Right lobe of liver (tissue), 6 donors: ENCODE measurements around the gene PTPRN2. TPM values are rescaled to one million over a fixed set of nuclear protein-coding genes. Genes with fewer than 3 reads are reported as not detected.

Source experiments
- ATAC-seq, 4 donors: fragments of 200-7000 bp; cut with Tn5 transposase; one replicate each; pipeline ENCODE4 v1.9.1; 2020; ENCODE audit warnings: mild to moderate bottlenecking in 4 of 4, moderate library complexity in 4 of 4
- DNase-seq, 3 donors: peaks; one replicate each; pipeline ENCODE4 v3.0.0-alpha.2; 2020
- H3K27ac ChIP-seq, 3 donors: fragments of 200-600 bp; one replicate each; pipeline ENCODE4 v1.8.0; 2022
- H3K27me3 ChIP-seq, 2 donors: fragments of 200-600 bp; one replicate each; pipeline ENCODE4 v1.8.0; 2022
- H3K36me3 ChIP-seq, 4 donors: fragments of 200-600 bp; sonication (generic) in 1 of 4; one replicate each; pipeline versions ENCODE4 v1.5.1 to v1.8.0; 2017 to 2022; ENCODE audit warnings: control low read depth in 1 of 4
- H3K4me1 ChIP-seq, 4 donors: fragments of 200-600 bp; sonication (generic) in 1 of 4; one replicate each; pipeline versions ENCODE4 v1.5.1 to v1.8.0; 2017 to 2022; ENCODE audit warnings: control low read depth in 1 of 4
- H3K4me3 ChIP-seq, 3 donors: fragments of 200-600 bp; one replicate each; pipeline ENCODE4 v1.8.0; 2022
- H3K9me3 ChIP-seq, 4 donors: fragments of 200-600 bp; sonication (generic) in 1 of 4; one replicate each; pipeline versions ENCODE4 v1.5.1 to v1.8.0; 2017 to 2022; ENCODE audit warnings: control low read depth in 1 of 4
- CTCF ChIP-seq, 4 donors: fragments of 200-600 bp in 3 of 4; fragments of 450-650 bp in 1 of 4; IDR thresholded peaks; one replicate each; pipeline versions ENCODE4 v1.5.1 to v1.8.0; 2016 to 2022; ENCODE audit warnings: antibody characterized with exemption in 4 of 4, mild to moderate bottlenecking in 2 of 4
- POLR2A ChIP-seq: fragments of 450-650 bp; IDR thresholded peaks from one replicate; pipeline ENCODE4 v1.6.1; 2017; ENCODE audit warnings: antibody characterized with exemption, mild to moderate bottlenecking
- WGBS: methylation state at CpG from one replicate; pipeline ENCODE4 v1.1.6; 2018; ENCODE audit warnings: low coverage, low lambda C conversion rate; ENCODE audit not compliant: insufficient coverage; ENCODE audit errors: missing lambda C conversion rate; 5-methylcytosine and 5-hydroxymethylcytosine counted together
- intact Hi-C, 2 donors: fragments of 100-400 bp; cut with DNase I; formaldehyde crosslinking; loops; one replicate each; pipeline versions ENCODE4 v1.11.2 to v1.14.1; 2022
- total RNA-seq, 6 experiments: library from RNA; depleted of rRNA in 2 of 6; stranded (reverse); fragments of >200 nt in 2 of 6; fragmentation: NEBNext Ultra II Directional in 3 of 6; extraction: Animal tissue kit (Norgen Biotek cat#: 25700) in 3 of 6; gene quantifications; one replicate each; pipeline versions ENCODE4 v1.1.0 to v1.2.4, GENCODE V29; 2016 to 2023
- donor health status: DM: no; HTN: yes; CAD: no.
- donor health status: DM: no; HTN: no; CAD: no.
- donor health status: DM: no; HTN: no; CAD: no.
- donor health status: DM: no; HTN: yes; CAD: no.
- donor health status: DM: no; HTN: yes; CAD: no.

Gene PTPRN2
- total RNA-seq, 6 experiments from 2014 or later, result 0.15 to 0.87 (median 0.67) TPM

GRCh38 chr7:157972914-157973313 lies 614.7 kb downstream of the PTPRN2 start:
- TF ChIP-seq CTCF (IDR thresholded peaks at IDR 0.05), result no peak
- no peak for TF ChIP-seq POLR2A
- ATAC-seq (no peak), DNase-seq (peak in 1 of 3 donors; percentile 7)
- 71% methylated on average over 2 of the region's 5 CpGs for WGBS
- Histone ChIP-seq H3K27me3 (no peaks in the 10 kb centered on the region), H3K4me1 (no peaks in the 10 kb centered on the region), H3K27ac (no peak overlapping the region), H3K9me3 (no peaks in the 10 kb centered on the region), H3K4me3 (no peak overlapping the region), H3K36me3 (no peaks in the 10 kb centered on the region)
- intact Hi-C loops, result no loop called here

- TF ChIP-seq CTCF (IDR thresholded peaks at IDR 0.05), result no peak
- no peak for TF ChIP-seq POLR2A
- WGBS, result 42% methylated on average over 5 of the region's 5 CpGs
- Histone ChIP-seq H3K4me1 (no peaks in the 10 kb centered on the region), H3K9me3 (no peaks in the 10 kb centered on the region), H3K4me3 (no peak overlapping the region), H3K27me3 (no peaks in the 10 kb centered on the region), H3K27ac (no peak overlapping the region), H3K36me3 (no peaks in the 10 kb centered on the region)
- no peak for DNase-seq
- no peak for ATAC-seq
- intact Hi-C loops, result no loop called here
Measured at GRCh38 chr7:157971501-157971900, 616.1 kb downstream of the PTPRN2 start.

DNA sequence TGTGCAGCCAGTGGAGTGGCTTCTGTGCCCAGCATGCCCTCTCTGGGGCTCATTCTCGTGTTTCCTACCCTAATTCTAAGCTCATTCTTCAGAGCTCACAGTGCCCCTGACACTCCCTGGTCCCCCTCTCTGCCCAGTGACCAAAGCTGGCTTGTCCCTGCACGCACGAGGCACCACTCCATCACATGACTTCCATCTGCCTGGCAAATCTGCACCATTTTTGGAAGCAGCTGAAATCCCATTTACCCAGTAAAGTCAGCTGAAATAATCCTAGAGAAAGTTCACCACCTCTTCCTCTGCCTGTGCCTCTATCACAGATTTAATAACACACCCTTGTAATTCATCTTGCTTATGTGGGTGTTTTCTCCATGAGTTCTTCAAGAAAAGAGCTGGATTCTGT lies 616.9 kb downstream of the PTPRN2 start:
- Histone ChIP-seq H3K4me1 (no peaks in the 10 kb centered on the region), H3K27me3 (no peaks in the 10 kb centered on the region), H3K4me3 (no peak overlapping the region), H3K9me3 (no peaks in the 10 kb centered on the region), H3K36me3 (no peaks in the 10 kb centered on the region), H3K27ac (no peak overlapping the region)
- TF ChIP-seq CTCF (IDR thresholded peaks at IDR 0.05) (no peak), POLR2A (no peak)
- DNase-seq, result peak in 1 of 3 donors; percentile 22
- ATAC-seq, result no peak
- intact Hi-C loops, result no loop called here
- WGBS, result 19% methylated on average over 3 of the region's 3 CpGs

DNA sequence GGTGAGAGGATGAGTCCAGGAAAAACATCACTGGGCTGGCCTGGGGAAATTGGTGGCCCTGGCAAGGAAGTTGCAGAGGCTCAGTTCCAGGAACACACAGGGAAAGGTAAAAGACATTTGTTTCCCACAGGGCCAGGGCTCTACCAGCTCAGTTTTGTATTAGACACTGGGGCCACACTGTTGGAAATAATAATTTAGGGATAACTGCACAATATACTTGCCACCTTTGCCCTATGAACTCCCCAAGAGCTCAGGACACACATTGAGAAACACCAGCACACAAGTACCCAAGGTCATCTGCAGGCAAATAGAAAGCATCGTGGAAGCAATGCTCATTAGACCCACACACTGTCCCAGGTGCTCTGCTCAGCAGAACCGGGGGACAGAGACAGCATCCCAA lies 617.6 kb downstream of the PTPRN2 start:
- no peak for TF ChIP-seq POLR2A
- no peak for TF ChIP-seq CTCF (IDR thresholded peaks at IDR 0.05)
- H3K27ac ChIP-seq, result no peak overlapping the region
- DNase-seq (peak in 1 of 3 donors; percentile 19), ATAC-seq (no peak)
- H3K27me3 ChIP-seq, result no peaks in the 10 kb centered on the region
- H3K4me1 ChIP-seq, result no peaks in the 10 kb centered on the region
- no peaks in the 10 kb centered on the region for H3K36me3 ChIP-seq
- H3K4me3 ChIP-seq, result no peak overlapping the region
- no peaks in the 10 kb centered on the region for H3K9me3 ChIP-seq
- WGBS, result 24% methylated on average over 2 of the region's 2 CpGs
- intact Hi-C loops, result no loop called here

DNA sequence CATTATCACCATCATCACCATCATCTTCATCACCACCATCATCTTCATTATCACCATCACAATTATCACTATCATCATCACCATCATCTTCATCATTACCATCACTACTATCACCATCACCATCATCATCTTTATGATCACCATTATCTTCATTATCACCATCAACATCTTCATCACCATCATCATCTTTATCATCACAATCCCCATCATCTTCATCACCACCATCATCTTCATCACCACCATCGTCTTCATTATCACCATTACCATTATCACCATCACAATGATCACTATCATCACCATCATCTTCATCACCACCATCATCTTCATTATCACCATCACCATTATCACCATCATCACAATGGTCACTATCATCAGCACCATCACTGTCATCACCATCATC lies 621.1 kb downstream of the PTPRN2 start:
- Histone ChIP-seq H3K4me3 (no peak overlapping the region), H3K9me3 (no peaks in the 10 kb centered on the region), H3K4me1 (no peaks in the 10 kb centered on the region), H3K36me3 (no peaks in the 10 kb centered on the region), H3K27ac (no peak overlapping the region), H3K27me3 (no peaks in the 10 kb centered on the region)
- DNase-seq (no peak), ATAC-seq (no peak)
- TF ChIP-seq CTCF (IDR thresholded peaks at IDR 0.05), result no peak
- TF ChIP-seq POLR2A, result no peak
- intact Hi-C loops, result no loop called here
- 73% methylated on average over 1 of the region's 1 CpG for WGBS
